Measurements from ENCODE around the gene TMCC1. TPM values are rescaled to one million over a fixed set of nuclear protein-coding genes. Genes with fewer than 3 reads are reported as not detected.

The TMCC1 gene
- total and polyA plus RNA-seq, 2 donors (not counting 1 experiment from before 2014, with no cell fraction given) = 8.5 to 32.2 TPM

DNA sequence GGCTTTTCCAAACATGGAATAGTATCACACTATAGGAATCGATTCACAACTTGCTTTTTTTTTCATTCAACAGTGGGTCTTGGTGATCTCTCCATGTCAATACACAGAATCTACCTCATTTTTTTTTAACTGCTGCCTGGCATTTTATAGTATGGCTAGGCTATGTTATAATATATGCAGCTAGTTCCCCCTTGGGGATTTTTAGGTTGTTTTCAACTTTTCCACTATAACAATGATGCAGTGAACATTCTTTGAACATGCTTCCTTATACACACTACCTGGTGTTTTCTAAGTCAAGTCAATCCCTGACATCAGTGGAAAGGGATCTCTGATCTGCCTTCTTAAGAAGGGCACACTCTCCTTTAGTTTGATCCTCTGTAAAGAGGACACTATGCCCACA, 240.5 kb downstream of the TMCC1 start:
- Mint-ChIP-seq H3K4me1 (peaks cover 3% of the 10 kb centered on the region), H3K27ac (no peak overlapping the region), H3K9me3 (ENCODE audit: insufficient read depth) (no peaks in the 10 kb centered on the region), H3K4me3 (no peak overlapping the region), H3K27me3 (no peaks in the 10 kb centered on the region)
- Histone ChIP-seq H3K4me1 (ENCODE audit: control insufficient read depth in 2 of 2, insufficient read depth in 2 of 2, low read length in 2 of 2) (no peaks in the 10 kb centered on the region), H3K9ac (ENCODE audit: low read length) (no peak overlapping the region), H3K27me3 (replicated peaks in 1 of 4; ENCODE audit: control extremely low read depth in 1 of 4, control insufficient read depth in 3 of 4, insufficient read depth in 4 of 4, low read length in 3 of 4) (no peaks in the 10 kb centered on the region), H3K36me3 (replicated peaks in 1 of 2; ENCODE audit: control extremely low read depth in 1 of 2, control insufficient read depth in 1 of 2, extremely low read depth in 1 of 2, insufficient read depth in 2 of 2, low read length in 1 of 2) (peaks cover 0 to 14% of the 10 kb centered on the region in 2 experiments), H4K20me1 (ENCODE audit: control insufficient read depth, insufficient read depth, low read length, poor library complexity, severe bottlenecking) (peaks cover 2% of the 10 kb centered on the region), H3K79me2 (ENCODE audit: control insufficient read depth, insufficient read depth, low read length) (no peaks in the 10 kb centered on the region), H3K4me3 (ENCODE audit: control extremely low read depth in 1 of 5, extremely low read depth in 1 of 5, insufficient read depth in 1 of 5, low read depth in 2 of 5, low read length in 4 of 5) (no peak overlapping the region), H3K4me2 (replicated peaks; ENCODE audit: low read depth, low read length, poor library complexity, severe bottlenecking) (no peak overlapping the region), H3K9me3 (ENCODE audit: control extremely low read depth in 1 of 3, control insufficient read depth in 2 of 3, insufficient read depth in 1 of 3, low read length in 2 of 3) (no peaks in the 10 kb centered on the region), H2AFZ (ENCODE audit: insufficient read depth, low read depth, low read length, poor library complexity, severe bottlenecking) (no peak overlapping the region), H3K27ac (ENCODE audit: low read length in 2 of 2) (no peak overlapping the region)
- TF ChIP-seq, protein P1, sequence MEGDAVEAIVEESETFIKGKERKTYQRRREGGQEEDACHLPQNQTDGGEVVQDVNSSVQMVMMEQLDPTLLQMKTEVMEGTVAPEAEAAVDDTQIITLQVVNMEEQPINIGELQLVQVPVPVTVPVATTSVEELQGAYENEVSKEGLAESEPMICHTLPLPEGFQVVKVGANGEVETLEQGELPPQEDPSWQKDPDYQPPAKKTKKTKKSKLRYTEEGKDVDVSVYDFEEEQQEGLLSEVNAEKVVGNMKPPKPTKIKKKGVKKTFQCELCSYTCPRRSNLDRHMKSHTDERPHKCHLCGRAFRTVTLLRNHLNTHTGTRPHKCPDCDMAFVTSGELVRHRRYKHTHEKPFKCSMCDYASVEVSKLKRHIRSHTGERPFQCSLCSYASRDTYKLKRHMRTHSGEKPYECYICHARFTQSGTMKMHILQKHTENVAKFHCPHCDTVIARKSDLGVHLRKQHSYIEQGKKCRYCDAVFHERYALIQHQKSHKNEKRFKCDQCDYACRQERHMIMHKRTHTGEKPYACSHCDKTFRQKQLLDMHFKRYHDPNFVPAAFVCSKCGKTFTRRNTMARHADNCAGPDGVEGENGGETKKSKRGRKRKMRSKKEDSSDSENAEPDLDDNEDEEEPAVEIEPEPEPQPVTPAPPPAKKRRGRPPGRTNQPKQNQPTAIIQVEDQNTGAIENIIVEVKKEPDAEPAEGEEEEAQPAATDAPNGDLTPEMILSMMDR (IDR thresholded peaks at IDR 0.05) = no peak
- ChIA-PET POLR2A (no interaction called here), CTCF (interaction anchor here (0.9 to 2.0 kb wide), 3 partner anchors 24 to 172 kb away, joined by 3 to 5 read pairs (median 3); no protein-coding TSS in a partner anchor)
- intact Hi-C loops (cut with micrococcal nuclease) = no loop called here
- DNase-seq = no peak
- ATAC-seq (ENCODE audit: low read depth) = no peak
- no CpG with 5 or more reads among the region's 1 CpG for WGBS (ENCODE audit: insufficient coverage)

DNA sequence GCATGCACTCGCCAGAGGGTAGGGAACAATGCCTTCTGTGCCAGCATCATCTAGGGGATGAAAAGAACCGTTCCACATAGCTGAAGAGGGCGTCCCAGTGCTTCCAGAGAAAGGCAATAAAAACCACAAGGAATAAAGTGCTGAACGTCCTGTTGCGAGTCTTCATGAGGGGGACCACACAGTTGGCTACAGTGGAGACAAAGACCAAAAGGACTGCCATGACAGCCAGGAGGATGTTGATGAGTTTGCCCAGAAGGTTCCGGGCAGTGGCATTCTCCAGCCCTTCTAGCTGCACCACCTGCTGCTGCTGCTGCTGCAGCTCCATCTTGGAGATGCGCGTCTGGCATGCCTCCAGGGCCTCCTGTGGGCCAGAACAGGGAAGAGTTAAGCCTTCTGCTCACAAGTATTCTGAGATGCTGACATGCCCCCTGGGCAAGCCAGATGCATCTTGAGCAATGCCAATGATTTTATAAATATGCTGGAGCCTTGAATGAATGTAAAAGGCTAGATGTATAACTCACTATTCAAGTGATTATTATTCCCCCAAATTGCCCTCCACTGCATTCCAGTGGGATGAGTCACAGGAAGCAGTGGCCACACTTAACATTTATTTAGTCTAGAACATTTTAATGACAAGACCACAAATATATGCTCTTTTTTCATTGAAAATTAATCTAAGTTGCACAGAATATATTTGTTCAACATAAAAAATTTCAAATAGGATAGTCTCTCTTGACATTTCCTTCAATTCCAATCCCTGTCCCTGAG, 241.9 kb downstream of the TMCC1 start:
- DNase-seq = no peak
- Histone ChIP-seq H4K20me1 (ENCODE audit: control insufficient read depth, insufficient read depth, low read length, poor library complexity, severe bottlenecking) (no peaks in the 10 kb centered on the region), H3K9ac (ENCODE audit: low read length) (no peak overlapping the region), H3K4me3 (ENCODE audit: control extremely low read depth in 1 of 5, extremely low read depth in 1 of 5, insufficient read depth in 1 of 5, low read depth in 2 of 5, low read length in 4 of 5) (no peak overlapping the region), H2AFZ (ENCODE audit: insufficient read depth, low read depth, low read length, poor library complexity, severe bottlenecking) (no peak overlapping the region), H3K27me3 (replicated peaks in 1 of 4; ENCODE audit: control extremely low read depth in 1 of 4, control insufficient read depth in 3 of 4, insufficient read depth in 4 of 4, low read length in 3 of 4) (no peaks in the 10 kb centered on the region), H3K4me2 (replicated peaks; ENCODE audit: low read depth, low read length, poor library complexity, severe bottlenecking) (no peak overlapping the region), H3K9me3 (ENCODE audit: control extremely low read depth in 1 of 3, control insufficient read depth in 2 of 3, insufficient read depth in 1 of 3, low read length in 2 of 3) (no peaks in the 10 kb centered on the region), H3K36me3 (replicated peaks in 1 of 2; ENCODE audit: control extremely low read depth in 1 of 2, control insufficient read depth in 1 of 2, extremely low read depth in 1 of 2, insufficient read depth in 2 of 2, low read length in 1 of 2) (peaks cover 0 to 14% of the 10 kb centered on the region in 2 experiments), H3K27ac (ENCODE audit: low read length in 2 of 2) (no peak overlapping the region), H3K79me2 (ENCODE audit: control insufficient read depth, insufficient read depth, low read length) (no peaks in the 10 kb centered on the region), H3K4me1 (ENCODE audit: control insufficient read depth in 2 of 2, insufficient read depth in 2 of 2, low read length in 2 of 2) (no peaks in the 10 kb centered on the region)
- 97% methylated on average over 8 of the region's 8 CpGs for WGBS (ENCODE audit: insufficient coverage)
- ATAC-seq (ENCODE audit: low read depth) = no peak
- ChIA-PET CTCF (interaction anchor here (0.7 kb wide), 1 partner anchor 171 kb away, joined by 3 read pairs; no protein-coding TSS in a partner anchor), POLR2A (no interaction called here)
- Mint-ChIP-seq H3K9me3 (ENCODE audit: insufficient read depth) (no peaks in the 10 kb centered on the region), H3K4me1 (peaks cover 2% of the 10 kb centered on the region), H3K27ac (no peak overlapping the region), H3K27me3 (no peaks in the 10 kb centered on the region), H3K4me3 (no peak overlapping the region)
- TF ChIP-seq, protein P1 (IDR thresholded peaks at IDR 0.05) = no peak
- TF ChIP-seq EZH2 (IDR thresholded peaks at IDR 0.05; ENCODE audit: borderline replicate concordance, insufficient read depth, low read depth, low read length, poor library complexity, severe bottlenecking) = no peak
- intact Hi-C loops (cut with micrococcal nuclease) = no loop called here

All from B cell (primary cell).